GM18511 (cell line): ENCODE measurements around the gene KATNIP.
A peak's percentile ranks its signal among the peaks of the same experiment; 100 is the strongest.

Source experiments
- ATAC-seq: cut with Tn5 transposase; IDR thresholded peaks from one replicate; pipeline ENCODE4 v1.9.1; 2021; ENCODE audit warnings: mild to moderate bottlenecking, moderate library complexity; ENCODE audit not compliant: unreplicated experiment

The KATNIP gene

GRCh38 chr16:27549746-27550581, at the start of gene KATNIP, which contains the start of gene GTF3C1:
Gene KATNIP (plus strand): TSS chr16:27550144. CDS start chr16:27550171, 27 bp downstream.
Gene GTF3C1 (minus strand): TSS chr16:27549913. CDS start chr16:27549890, 23 bp downstream.
- peak; percentile 98 for ATAC-seq

DNA sequence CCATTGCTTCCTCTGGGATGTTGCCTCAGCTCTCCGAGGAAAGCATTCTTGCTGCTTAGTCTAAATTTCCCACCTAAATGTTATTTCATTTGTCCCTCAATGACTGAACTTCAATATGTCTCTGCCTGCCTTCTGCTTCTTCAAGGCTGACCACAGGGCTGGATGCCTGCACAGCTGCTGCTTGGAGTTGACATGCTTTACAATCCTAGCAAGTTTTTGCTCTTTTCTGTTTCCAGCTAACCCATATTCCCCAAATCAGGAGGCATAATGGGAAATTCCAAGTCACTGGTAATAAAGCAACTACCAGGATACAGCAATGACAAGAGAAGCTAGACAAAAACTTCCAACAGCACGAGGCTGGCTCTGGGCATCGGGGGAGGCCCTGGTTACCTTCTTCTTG, 49.1 kb upstream of the KATNIP start:
- ATAC-seq = no peak

- ATAC-seq = no peak
Measured at GRCh38 chr16:27503662-27504061, 46.3 kb upstream of the KATNIP start.

DNA sequence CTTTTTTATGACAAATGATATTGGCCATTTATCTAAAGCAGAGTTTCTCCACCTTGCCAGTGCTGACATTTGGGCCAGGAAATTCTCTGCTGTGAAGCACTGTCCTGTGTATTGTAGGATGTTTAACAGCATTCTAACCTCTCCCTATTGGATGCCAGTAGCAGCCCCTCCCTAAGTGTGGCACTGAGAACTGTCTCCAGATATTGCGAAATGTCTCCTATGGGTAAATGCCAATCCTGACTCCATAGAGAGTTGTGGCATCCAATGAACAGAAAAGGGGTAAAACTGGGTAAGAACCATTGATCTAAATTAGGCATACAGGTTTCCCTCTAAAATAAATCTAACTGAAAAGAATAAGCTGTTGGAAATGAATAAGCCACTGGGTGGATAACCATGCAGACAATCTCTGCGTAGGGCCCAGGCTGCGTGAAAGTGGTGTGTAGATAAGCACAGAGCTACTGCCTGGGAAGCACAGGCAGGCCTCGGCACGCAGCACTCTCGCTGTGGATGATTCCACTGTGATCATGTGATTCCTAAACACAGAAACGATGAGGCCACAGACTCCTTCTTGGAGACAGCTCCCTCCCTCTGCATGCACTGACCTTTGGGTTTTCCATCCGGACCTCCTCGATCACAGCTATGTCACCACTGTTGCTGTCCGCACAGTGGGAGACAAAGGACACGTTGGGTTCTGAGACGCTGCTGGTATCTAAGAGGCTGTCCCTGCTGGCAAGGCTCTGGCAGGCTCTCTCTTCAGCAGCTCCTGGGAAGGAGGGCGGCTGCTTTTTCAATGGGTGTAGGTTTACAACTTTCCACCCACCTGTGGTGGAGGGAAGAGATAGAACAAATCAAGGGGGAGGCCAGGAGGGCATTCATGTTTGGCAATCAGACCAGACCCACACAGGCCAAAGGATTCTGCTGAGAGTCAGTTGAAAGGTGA, 44.4 kb upstream of the KATNIP start:
- no peak for ATAC-seq

GRCh38 chr16:27506771-27507170, 43.2 kb upstream of the KATNIP start:
- no peak for ATAC-seq

GRCh38 chr16:27508476-27508875, 41.5 kb upstream of the KATNIP start:
- no peak for ATAC-seq

DNA sequence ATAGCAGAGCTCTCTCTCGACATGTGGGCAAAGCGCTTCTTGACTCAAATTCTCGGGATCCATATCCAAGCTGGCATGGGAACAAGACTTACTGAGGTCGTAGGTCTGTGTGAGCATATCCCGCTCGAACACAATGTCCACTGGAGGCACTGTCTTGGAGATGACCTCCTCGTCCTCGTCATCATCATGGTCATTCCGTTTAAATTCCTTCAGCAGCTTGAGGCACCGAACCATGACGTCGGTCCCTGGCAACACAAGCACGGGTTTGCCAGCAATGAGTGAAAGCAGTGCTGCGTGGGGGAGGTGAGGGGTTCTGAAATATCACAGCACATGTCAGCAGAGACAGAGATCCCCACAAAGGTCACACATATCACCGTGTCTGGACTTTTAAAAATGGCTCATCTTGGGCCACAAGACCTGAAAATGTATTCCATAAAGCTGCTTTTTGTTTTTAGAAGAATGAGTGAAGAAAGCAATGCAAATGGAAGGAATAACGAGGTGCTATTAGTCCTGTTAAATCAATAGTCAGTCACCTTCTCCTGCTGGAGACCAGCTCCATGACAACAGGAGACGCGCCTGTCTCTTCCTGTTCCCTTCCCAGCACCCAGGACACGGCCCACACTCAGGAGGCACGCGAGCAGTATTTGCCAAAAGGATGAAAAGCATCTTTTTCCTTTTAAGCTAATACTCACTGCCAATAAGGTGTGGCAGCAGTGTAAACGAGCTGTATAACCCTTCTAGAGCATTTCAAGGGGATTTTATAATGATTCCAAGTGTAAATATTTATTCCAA, 38.1 kb upstream of the KATNIP start:
- ATAC-seq = no peak

GRCh38 chr16:27514806-27515205, 35.1 kb upstream of the KATNIP start:
- ATAC-seq = no peak

DNA sequence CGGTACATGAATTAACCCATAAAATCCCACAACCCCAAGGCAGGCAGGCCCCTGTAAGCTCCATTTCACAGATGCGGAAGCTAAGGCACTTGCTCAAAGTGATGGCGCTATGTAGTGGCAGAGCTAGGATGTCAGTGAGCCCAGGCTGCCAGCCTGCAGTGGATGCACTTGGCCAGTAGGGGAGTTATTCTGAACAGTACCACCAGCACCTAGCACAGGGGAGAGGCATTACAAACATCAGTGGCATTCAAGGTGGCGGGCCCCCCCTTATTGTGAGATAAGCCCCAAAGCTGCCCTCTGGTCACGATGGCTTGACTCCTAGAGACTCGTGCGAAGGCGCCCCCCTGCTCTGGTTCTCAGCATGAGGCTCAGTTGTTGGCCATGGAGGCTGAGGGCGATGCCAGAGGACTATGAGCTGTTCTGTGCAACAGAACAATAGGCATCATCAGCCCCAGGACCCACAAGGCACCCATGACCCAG, 34.0 kb upstream of the KATNIP start:
- ATAC-seq = peak; percentile 51

GRCh38 chr16:27516365-27516764, 33.6 kb upstream of the KATNIP start:
- ATAC-seq = no peak

DNA sequence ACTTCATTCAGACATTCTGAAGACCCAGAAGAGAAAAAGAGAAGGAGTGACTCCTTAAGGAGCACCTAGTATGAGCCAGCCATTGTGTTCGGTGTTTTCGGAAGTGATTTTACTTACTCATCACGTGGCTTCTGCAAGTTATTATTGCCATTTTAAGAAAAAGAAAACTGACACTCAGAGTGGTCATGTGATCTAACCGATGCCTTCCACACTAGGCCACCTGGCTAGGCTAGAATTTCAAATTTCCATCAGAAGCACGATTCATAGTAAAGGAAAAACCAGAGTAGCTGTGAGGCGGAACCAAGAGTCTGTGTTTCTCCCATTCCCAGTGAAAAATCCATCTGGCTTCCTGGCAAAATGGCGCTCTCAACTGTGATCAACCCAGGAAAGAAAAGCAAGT, 32.3 kb upstream of the KATNIP start:
- no peak for ATAC-seq

- ATAC-seq = no peak
Measured at GRCh38 chr16:27518226-27518625, 31.7 kb upstream of the KATNIP start.

GRCh38 chr16:27520982-27521673, 28.8 kb upstream of the KATNIP start:
- ATAC-seq = no peak

DNA sequence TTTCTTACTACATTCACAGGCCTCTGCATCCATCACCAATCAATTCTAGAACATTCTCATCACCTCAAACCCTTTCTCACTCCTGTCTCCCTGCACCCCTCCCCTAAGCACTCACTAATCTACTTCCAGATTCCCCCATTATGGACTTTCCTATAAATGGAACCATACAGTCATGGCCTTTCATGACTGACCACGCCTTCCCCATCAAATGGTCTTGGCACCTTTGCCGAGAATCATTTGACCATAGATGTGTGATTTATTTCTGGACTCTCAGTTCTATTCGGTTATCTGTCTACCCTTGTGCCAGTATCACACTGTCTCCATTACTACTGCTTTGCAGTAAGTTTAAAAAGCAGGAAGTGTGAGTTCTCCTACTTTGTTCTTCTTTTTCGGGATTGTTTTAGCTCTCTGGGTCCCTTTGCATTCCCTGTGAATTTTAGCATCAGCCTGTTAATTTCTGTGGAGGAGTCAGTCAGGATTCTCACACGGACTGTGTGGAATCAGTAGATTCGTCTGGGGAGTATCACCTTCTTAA, 27.7 kb upstream of the KATNIP start:
- no peak for ATAC-seq

- no peak for ATAC-seq
Measured at GRCh38 chr16:27526180-27526579, 23.8 kb upstream of the KATNIP start.

DNA sequence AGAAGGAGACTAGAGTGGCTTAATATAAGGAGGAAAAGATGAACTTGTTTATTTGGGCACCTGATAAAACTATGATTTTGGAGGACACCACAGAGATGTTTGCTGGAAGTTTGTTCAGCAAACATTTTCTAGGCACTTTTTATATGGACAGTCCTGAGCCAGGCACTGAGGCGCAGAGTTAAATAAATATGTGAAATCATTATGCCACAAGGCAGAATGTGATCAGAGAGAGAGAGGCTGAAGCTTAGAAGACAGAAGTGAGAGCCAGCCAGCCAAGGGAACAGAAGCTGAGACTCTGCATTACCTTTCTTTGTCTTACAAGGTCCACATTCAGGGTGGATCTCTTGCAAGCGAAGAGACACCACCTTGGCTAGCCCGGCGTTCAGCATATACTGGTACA, 21.6 kb upstream of the KATNIP start:
- no peak for ATAC-seq

DNA sequence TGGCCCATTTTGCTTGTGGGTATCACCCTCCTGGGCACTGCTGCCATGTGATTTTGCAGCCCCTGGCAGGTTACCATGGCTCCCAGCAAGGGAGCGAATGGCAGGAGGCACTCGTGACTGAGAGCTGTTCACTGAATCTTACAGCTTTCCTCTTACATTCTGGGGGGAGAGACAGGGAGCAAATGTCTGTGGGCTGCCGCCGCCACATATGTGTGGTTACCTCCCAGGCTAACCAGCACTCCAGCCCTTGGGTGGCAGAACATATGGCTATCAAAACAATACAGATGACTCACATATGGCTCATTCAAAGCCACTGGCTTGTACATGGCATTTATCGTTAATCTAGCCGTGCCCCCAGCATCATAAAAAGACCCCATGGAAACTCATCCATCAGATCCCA, 20.0 kb upstream of the KATNIP start:
- no peak for ATAC-seq

DNA sequence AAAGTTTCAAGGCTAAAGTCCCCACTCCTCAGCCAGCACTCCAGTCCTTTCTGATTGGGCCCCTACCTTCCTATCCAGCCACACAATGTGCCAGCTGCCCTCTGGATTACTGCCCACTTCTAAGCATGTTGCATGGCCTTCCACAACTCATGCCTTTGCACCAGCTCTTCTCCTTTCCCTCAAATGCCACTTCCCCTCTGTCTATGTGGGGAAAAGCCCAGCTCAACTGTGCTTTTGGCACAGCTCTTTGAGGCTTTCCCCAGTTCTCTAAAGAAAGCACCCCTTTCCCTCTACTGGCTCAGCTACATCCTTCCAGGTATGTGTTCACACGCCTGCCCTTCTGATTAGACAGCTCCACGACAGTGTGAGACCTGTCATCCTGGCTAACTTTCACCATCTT, 18.8 kb upstream of the KATNIP start:
- no peak for ATAC-seq

- no peak for ATAC-seq
Measured at GRCh38 chr16:27531826-27532800, 17.8 kb upstream of the KATNIP start.
